ENCODE results near the gene PIGZ. TPM values are rescaled to one million over a fixed set of nuclear protein-coding genes. Genes with fewer than 3 reads are reported as not detected.

PIGZ gene
- total RNA-seq, 2 experiments from 2014 or later: 1.6 to 2.6 TPM

DNA sequence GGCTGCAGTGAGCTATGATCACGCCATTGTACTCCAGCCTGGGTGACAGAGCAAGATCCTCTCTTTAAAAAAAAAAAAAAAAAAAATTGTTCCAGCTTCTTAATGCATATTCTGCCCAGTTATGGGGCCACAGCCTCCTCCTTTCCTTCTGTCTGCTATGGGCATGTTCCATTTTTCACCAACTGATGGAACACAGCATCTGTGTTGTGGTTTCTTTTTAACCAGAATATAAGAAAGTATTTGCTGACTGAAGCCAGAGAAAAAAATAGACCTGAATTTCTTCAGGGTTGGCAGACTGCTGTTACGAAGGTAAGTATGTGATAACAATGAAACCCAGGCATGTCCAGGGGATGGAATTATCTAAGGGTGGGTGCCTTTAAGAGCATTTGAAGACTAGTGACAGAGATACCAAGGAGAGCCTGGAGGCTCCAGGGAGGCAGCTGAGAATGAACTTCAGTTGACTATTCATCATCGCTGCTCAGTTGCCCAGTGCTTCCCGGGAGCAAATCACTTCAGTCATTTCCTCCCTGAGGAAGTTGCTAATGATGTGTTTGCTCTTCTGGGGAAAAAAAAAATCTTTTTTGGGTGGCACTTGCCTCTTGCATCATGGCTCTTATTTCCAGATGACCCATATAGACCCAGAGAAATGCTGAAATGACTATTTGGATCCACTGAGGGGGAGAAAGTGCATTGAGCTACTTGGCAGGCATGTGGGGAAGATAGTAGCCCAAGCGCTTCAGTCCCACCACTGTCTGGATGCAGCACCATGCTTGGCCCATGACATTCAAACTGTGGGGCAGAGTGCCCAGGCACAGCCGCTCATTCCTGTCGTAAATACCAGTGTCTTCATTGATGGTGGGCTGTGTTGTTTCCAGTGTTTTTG lies 40.8 kb downstream of the PIGZ start:
- Mint-ChIP-seq H3K27me3 (no peaks in the 10 kb centered on the region), H3K27ac (no peak overlapping the region), H3K4me3 (no peak overlapping the region), H3K36me3 (peaks cover 26% of the 10 kb centered on the region), H3K4me1 (no peaks in the 10 kb centered on the region), H3K9me3 (ENCODE audit: low read depth) (no peaks in the 10 kb centered on the region)
- no peak for ATAC-seq
- CTCF ChIA-PET: no interaction called here
- no peak for DNase-seq

GRCh38 chr3:196920733-196921132 lies 47.9 kb downstream of the PIGZ start:
- no peaks in the 10 kb centered on the region for H3K4me1 Mint-ChIP-seq
- no peaks in the 10 kb centered on the region for H3K27me3 Mint-ChIP-seq
- ATAC-seq (no peak), DNase-seq (no peak)
- H3K36me3 Mint-ChIP-seq: peaks cover 23% of the 10 kb centered on the region
- CTCF ChIA-PET: no interaction called here
- H3K9me3 Mint-ChIP-seq (ENCODE audit: low read depth): peaks cover 2% of the 10 kb centered on the region
- H3K27ac Mint-ChIP-seq: no peak overlapping the region
- no peak overlapping the region for H3K4me3 Mint-ChIP-seq

- no peaks in the 10 kb centered on the region for H3K27me3 Mint-ChIP-seq
- no peak overlapping the region for H3K4me3 Mint-ChIP-seq
- DNase-seq (no peak), ATAC-seq (no peak)
- CTCF ChIA-PET: interaction anchor here (0.6 to 0.7 kb wide), 2 partner anchors 24 to 51 kb away, joined by 3 read pairs; partner anchors contain the start of gene SENP5
- peaks cover 37% of the 10 kb centered on the region for H3K36me3 Mint-ChIP-seq
- H3K4me1 Mint-ChIP-seq: no peaks in the 10 kb centered on the region
- H3K27ac Mint-ChIP-seq: no peak overlapping the region
- peaks cover 2% of the 10 kb centered on the region for H3K9me3 Mint-ChIP-seq (ENCODE audit: low read depth)
Observed at GRCh38 chr3:196918968-196919367, 49.7 kb downstream of the PIGZ start.

DNA sequence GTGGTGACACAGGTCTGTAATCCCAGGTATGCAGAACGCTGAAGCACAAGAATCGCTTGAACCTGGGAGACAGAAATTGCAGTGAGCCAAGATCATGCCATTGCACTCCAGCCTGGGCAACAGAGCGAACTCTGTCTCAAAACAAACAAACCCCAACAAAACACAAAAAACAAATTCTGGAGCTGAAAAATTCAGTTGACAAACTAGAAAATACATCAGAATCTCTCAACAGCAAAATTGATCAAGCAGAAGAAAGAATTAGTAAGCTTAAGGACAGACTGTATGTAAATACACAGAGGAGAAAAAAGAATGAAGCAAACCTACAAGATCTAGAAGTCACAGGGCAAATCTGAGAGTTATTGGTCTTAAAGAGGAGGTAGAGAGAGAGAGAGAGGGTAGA lies 51.6 kb downstream of the PIGZ start:
- DNase-seq (no peak), ATAC-seq (no peak)
- CTCF ChIA-PET: no interaction called here
- Mint-ChIP-seq H3K27me3 (no peaks in the 10 kb centered on the region), H3K4me3 (no peak overlapping the region), H3K9me3 (ENCODE audit: low read depth) (peaks cover 2% of the 10 kb centered on the region), H3K4me1 (no peaks in the 10 kb centered on the region), H3K36me3 (peaks cover 37% of the 10 kb centered on the region), H3K27ac (no peak overlapping the region)

- Mint-ChIP-seq H3K27ac (no peak overlapping the region), H3K36me3 (peaks cover 35% of the 10 kb centered on the region), H3K27me3 (no peaks in the 10 kb centered on the region)
Observed at GRCh38 chr3:196916221-196916620, 52.4 kb downstream of the PIGZ start.

DNA sequence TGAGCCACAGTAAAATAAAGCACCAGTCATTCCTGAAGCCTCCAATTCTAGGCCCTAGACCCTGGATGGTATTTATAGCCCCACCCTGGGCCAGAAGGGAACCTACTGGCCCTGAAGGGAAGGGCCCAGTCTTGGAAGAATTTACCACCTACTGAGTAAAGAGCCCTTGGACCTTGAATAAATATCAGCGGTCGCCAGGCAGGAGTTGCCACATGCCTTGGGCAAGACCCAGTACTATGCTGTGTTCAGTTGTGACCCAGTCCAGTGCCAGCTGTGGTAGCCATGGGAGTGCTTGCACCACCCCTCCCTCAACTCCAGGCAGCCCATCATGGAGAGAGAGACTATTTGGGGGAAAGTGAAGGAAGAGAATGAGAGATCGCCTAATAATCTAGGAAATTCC lies 53.3 kb downstream of the PIGZ start:
- ATAC-seq (no peak), DNase-seq (no peak)
- no peaks in the 10 kb centered on the region for H3K27me3 Mint-ChIP-seq
- H3K9me3 Mint-ChIP-seq (ENCODE audit: low read depth): peaks cover 2% of the 10 kb centered on the region
- no peak overlapping the region for H3K27ac Mint-ChIP-seq
- CTCF ChIA-PET: no interaction called here
- H3K4me3 Mint-ChIP-seq: no peak overlapping the region
- peaks cover 35% of the 10 kb centered on the region for H3K36me3 Mint-ChIP-seq
- no peaks in the 10 kb centered on the region for H3K4me1 Mint-ChIP-seq

More at GRCh38 chr3:196916221-196916620, 52.4 kb downstream of the PIGZ start:
- CTCF ChIA-PET: no interaction called here
- DNase-seq (no peak), ATAC-seq (no peak)
- no peaks in the 10 kb centered on the region for H3K4me1 Mint-ChIP-seq
- no peak overlapping the region for H3K4me3 Mint-ChIP-seq
- H3K9me3 Mint-ChIP-seq (ENCODE audit: low read depth): peaks cover 2% of the 10 kb centered on the region

- DNase-seq (no peak), ATAC-seq (no peak)
- no peak overlapping the region for H3K27ac Mint-ChIP-seq
- no peaks in the 10 kb centered on the region for H3K27me3 Mint-ChIP-seq
- peaks cover 35% of the 10 kb centered on the region for H3K36me3 Mint-ChIP-seq
- CTCF ChIA-PET: no interaction called here
- H3K9me3 Mint-ChIP-seq (ENCODE audit: low read depth): peaks cover 2% of the 10 kb centered on the region
- H3K4me1 Mint-ChIP-seq: no peaks in the 10 kb centered on the region
- no peak overlapping the region for H3K4me3 Mint-ChIP-seq
Observed at GRCh38 chr3:196914866-196915265, 53.8 kb downstream of the PIGZ start.

DNA sequence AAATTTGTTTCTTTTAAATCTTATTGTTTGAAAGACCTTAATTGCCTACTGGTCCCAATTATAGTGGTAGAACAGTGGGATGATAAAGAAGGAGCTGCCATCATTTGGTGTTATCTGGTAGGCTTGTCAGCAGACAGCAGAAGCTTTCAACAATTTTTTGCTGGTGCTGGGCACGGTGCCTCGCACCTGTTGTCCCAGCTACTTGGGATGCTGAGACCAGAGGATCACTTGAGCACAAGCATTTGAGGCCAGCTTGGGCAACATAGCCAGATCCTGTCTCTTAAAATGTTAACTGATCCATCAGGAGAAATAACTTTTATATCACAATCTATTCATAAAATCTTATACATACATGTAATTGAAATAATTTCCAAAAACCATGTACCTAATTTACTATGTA lies 64.9 kb downstream of the PIGZ start:
- CTCF ChIA-PET: no interaction called here
- no peak overlapping the region for H3K27ac Mint-ChIP-seq
- H3K4me1 Mint-ChIP-seq: no peaks in the 10 kb centered on the region
- H3K4me3 Mint-ChIP-seq: no peak overlapping the region
- H3K27me3 Mint-ChIP-seq: no peaks in the 10 kb centered on the region
- DNase-seq (no peak), ATAC-seq (no peak)
- no peaks in the 10 kb centered on the region for H3K9me3 Mint-ChIP-seq (ENCODE audit: low read depth)
- peaks cover 40% of the 10 kb centered on the region for H3K36me3 Mint-ChIP-seq

DNA sequence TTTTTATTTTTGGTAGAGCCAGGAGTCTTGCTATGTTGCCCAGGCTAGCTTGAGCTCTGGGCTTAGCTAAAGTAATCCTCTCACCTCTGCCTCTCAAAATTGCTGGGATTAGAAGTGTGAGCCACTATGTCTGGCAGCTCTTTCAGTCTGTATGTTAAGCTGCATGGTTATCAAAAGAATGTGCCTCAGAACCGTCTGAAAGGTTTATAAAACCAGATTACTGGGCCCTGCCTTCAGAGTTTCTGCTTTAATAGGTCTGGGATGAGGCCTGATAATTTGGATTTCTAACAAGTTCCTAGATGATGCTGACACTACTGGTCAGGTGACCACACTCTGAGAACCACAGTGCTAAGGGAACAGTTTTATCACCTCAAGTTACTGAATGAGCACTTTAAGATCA lies 66.3 kb downstream of the PIGZ start:
- Mint-ChIP-seq H3K9me3 (ENCODE audit: low read depth) (no peaks in the 10 kb centered on the region), H3K27ac (no peak overlapping the region), H3K4me3 (no peak overlapping the region), H3K27me3 (no peaks in the 10 kb centered on the region), H3K4me1 (no peaks in the 10 kb centered on the region), H3K36me3 (peaks cover 32% of the 10 kb centered on the region)
- ATAC-seq (no peak), DNase-seq (no peak)
- CTCF ChIA-PET: interaction anchor here (1.1 kb wide), 1 partner anchor 40 kb away, joined by 5 read pairs; the partner anchor contains the start of gene NCBP2

- H3K9me3 Mint-ChIP-seq (ENCODE audit: low read depth): no peaks in the 10 kb centered on the region
- no peak for ATAC-seq
- no peak overlapping the region for H3K27ac Mint-ChIP-seq
- DNase-seq: no peak
- no peaks in the 10 kb centered on the region for H3K27me3 Mint-ChIP-seq
- no peaks in the 10 kb centered on the region for H3K4me1 Mint-ChIP-seq
- no peak overlapping the region for H3K4me3 Mint-ChIP-seq
- CTCF ChIA-PET: no interaction called here
- peaks cover 30% of the 10 kb centered on the region for H3K36me3 Mint-ChIP-seq
Observed at GRCh38 chr3:196901768-196902167, 66.9 kb downstream of the PIGZ start.

Other genes with a start within 250 kb of the PIGZ start
- gene PAK2, start 229.0 kb downstream of the PIGZ start, total RNA-seq: 100 to 1,000 TPM in 1 of 2 experiments, 10 to 100 TPM in 1; 86.4 to 118 TPM
- 10 to 100 TPM; 39.8 to 42.0 TPM for gene SENP5, start 100.9 kb downstream of the PIGZ start, total RNA-seq
- 10 to 100 TPM; 52.5 to 68.9 TPM for gene NCBP2, start 26.3 kb downstream of the PIGZ start, total RNA-seq
- gene MELTF, start 61.0 kb upstream of the PIGZ start, total RNA-seq: 1 to 10 TPM; 3.3 TPM